Transverse colon (tissue), 4 donors: ENCODE results near the gene KCTD16. TPM values are rescaled to one million over a fixed set of nuclear protein-coding genes. Genes with fewer than 3 reads are reported as not detected.
A peak's percentile ranks its signal among the peaks of the same experiment; 100 is the strongest.

Source experiments
- DNase-seq: peaks from one replicate; pipeline ENCODE4 v3.0.0-alpha.2; 2019
- H3K27ac ChIP-seq, 4 donors: fragments of 200-600 bp; sonication (generic); 2 replicates each; pipeline ENCODE4 v1.5.1; 2016 to 2018; ENCODE audit warnings: inconsistent platforms in 4 of 4
- H3K27me3 ChIP-seq: fragments of 200-600 bp; sonication (generic); 2 replicates; pipeline ENCODE4 v1.5.1; 2017; ENCODE audit warnings: inconsistent platforms
- H3K36me3 ChIP-seq, 4 donors: fragments of 200-600 bp; sonication (generic); 2 replicates each; pipeline ENCODE4 v1.5.1; 2017 to 2019; ENCODE audit warnings: inconsistent platforms in 4 of 4
- H3K4me1 ChIP-seq, 4 donors: fragments of 200-600 bp; sonication (generic); 2 replicates each; pipeline ENCODE4 v1.5.1; 2017 to 2020; ENCODE audit warnings: inconsistent platforms in 4 of 4
- H3K4me3 ChIP-seq, 4 donors: fragments of 200-600 bp; sonication (generic); 1 replicate in 1 of 4; 2 replicates in 3 of 4; pipeline versions ENCODE4 v1.5.1 to v1.6.1; 2017 to 2019; ENCODE audit warnings: inconsistent platforms in 4 of 4
- H3K9me3 ChIP-seq, 2 donors: fragments of 200-600 bp; sonication (generic); 2 replicates each; pipeline ENCODE4 v1.5.1; 2017 to 2019; ENCODE audit warnings: inconsistent platforms in 2 of 2
- CTCF ChIP-seq, 5 experiments: fragments of 200-600 bp in 3 of 5; fragments of 450-650 bp in 2 of 5; sonication (generic) in 3 of 5; IDR thresholded peaks; 1 replicate in 2 of 5; 2 replicates in 3 of 5; pipeline ENCODE4 v1.5.1; 2016 to 2017; ENCODE audit warnings: antibody characterized with exemption in 5 of 5, inconsistent platforms in 3 of 5, mild to moderate bottlenecking in 2 of 5, moderate library complexity in 1 of 5
- EP300 ChIP-seq: sonication (generic); formaldehyde crosslinking; IDR thresholded peaks from one replicate; pipeline ENCODE4 v1.6.1; 2017; ENCODE audit warnings: antibody characterized with exemption, low read depth
- POLR2A ChIP-seq: fragments of 450-650 bp; IDR thresholded peaks from one replicate; pipeline ENCODE4 v1.6.1; 2016; ENCODE audit warnings: antibody characterized with exemption, mild to moderate bottlenecking, moderate library complexity
- POLR2AphosphoS5 ChIP-seq, 3 donors: sonication (generic); formaldehyde crosslinking; IDR thresholded peaks; one replicate each; pipeline ENCODE4 v1.6.1; 2016; ENCODE audit warnings: antibody characterized with exemption in 3 of 3
- WGBS, 2 donors: methylation state at CpG; one replicate each; pipeline ENCODE4 v1.1.5; 2018; ENCODE audit warnings: low coverage in 1 of 2; 5-methylcytosine and 5-hydroxymethylcytosine counted together
- in situ Hi-C, 4 donors: fragments of 200-750 bp; cut with MboI; loops; one replicate each; pipeline versions ENCODE4 v1.15.0 to v1.15.1; 2017; ENCODE audit warnings: low sequenced_read_pairs in 3 of 4, low pct_ligation_motif_present in 1 of 4, low pct_unique_long_range_greater_than_20kb in 1 of 4
- intact Hi-C: fragments of 100-400 bp; cut with DNase I; formaldehyde crosslinking; loops from one replicate; pipeline ENCODE4 v1.15.1; 2023; ENCODE audit warnings: low total_unique reads
- total RNA-seq, 4 donors: library from RNA; depleted of rRNA; stranded (reverse); fragments of >200 nt; gene quantifications; one replicate each; pipeline ENCODE4 v1.1.0, GENCODE V29; 2016

KCTD16 gene
- total RNA-seq, 4 donors from 2014 or later: under 0.01 to 0.14 TPM; not detected in 2

- H3K27me3 ChIP-seq: peaks cover 6% of the 10 kb centered on the region
- H3K36me3 ChIP-seq: no peaks in the 10 kb centered on the region
- in situ Hi-C loops (loop anchor here in 1 of 4 donors (25.0 kb wide), 1 partner anchor 761 kb away; the partner anchor contains the start of gene NR3C1), intact Hi-C loops (no loop called here)
- no peaks in the 10 kb centered on the region for H3K9me3 ChIP-seq
- TF ChIP-seq CTCF (IDR thresholded peaks at IDR 0.05) (no peak), POLR2A (no peak), POLR2AphosphoS5 (IDR thresholded peaks at IDR 0.05) (no peak), EP300 (no peak)
- 42 to 62% methylated on average over 3 of the region's 3 CpGs for WGBS, 2 donors
- no peak for DNase-seq
- no peak overlapping the region for H3K4me3 ChIP-seq
- H3K27ac ChIP-seq: no peak overlapping the region
- peaks cover 5 to 14% (median 9%) of the 10 kb centered on the region in 4 donors for H3K4me1 ChIP-seq
Observed at GRCh38 chr5:144173766-144174165, 3.1 kb downstream of the KCTD16 start.

- no peak for TF ChIP-seq POLR2A
- no peak for TF ChIP-seq EP300
- TF ChIP-seq CTCF (IDR thresholded peaks at IDR 0.05): no peak
- TF ChIP-seq POLR2AphosphoS5 (IDR thresholded peaks at IDR 0.05): no peak
- H3K27ac ChIP-seq: no peak overlapping the region
- in situ Hi-C loops (no loop called here), intact Hi-C loops (no loop called here)
- DNase-seq: no peak
- peaks cover 6% of the 10 kb centered on the region for H3K27me3 ChIP-seq
- no peaks in the 10 kb centered on the region for H3K36me3 ChIP-seq
- WGBS, 2 donors: 66 to 84% methylated on average over 3 of the region's 3 CpGs
- no peaks in the 10 kb centered on the region for H3K4me1 ChIP-seq
- H3K4me3 ChIP-seq: no peak overlapping the region
- H3K9me3 ChIP-seq: no peaks in the 10 kb centered on the region
Observed at GRCh38 chr5:144177548-144177947, 6.9 kb downstream of the KCTD16 start.

GRCh38 chr5:144179226-144179625, 8.6 kb downstream of the KCTD16 start:
- WGBS, 2 donors: 100% methylated on average over 1 of the region's 1 CpG; no CpG with 5 or more reads in 1 of the 2 donors
- Histone ChIP-seq H3K27ac (no peak overlapping the region), H3K9me3 (no peaks in the 10 kb centered on the region), H3K36me3 (no peaks in the 10 kb centered on the region), H3K4me1 (no peaks in the 10 kb centered on the region), H3K4me3 (no peak overlapping the region), H3K27me3 (no peaks in the 10 kb centered on the region)
- TF ChIP-seq CTCF (IDR thresholded peaks at IDR 0.05) (no peak), EP300 (no peak), POLR2AphosphoS5 (IDR thresholded peaks at IDR 0.05) (no peak), POLR2A (no peak)
- in situ Hi-C loops (no loop called here), intact Hi-C loops (no loop called here)
- DNase-seq: no peak

- H3K4me1 ChIP-seq: peaks cover 0 to 11% (median 3%) of the 10 kb centered on the region in 4 donors
- H3K36me3 ChIP-seq: no peaks in the 10 kb centered on the region
- intact Hi-C loops (no loop called here), in situ Hi-C loops (no loop called here)
- no peak for TF ChIP-seq POLR2A
- TF ChIP-seq CTCF (IDR thresholded peaks at IDR 0.05): peak; percentile 43 to 72 (median 59)
- H3K27me3 ChIP-seq: no peaks in the 10 kb centered on the region
- no peak overlapping the region for H3K27ac ChIP-seq
- no peak overlapping the region for H3K4me3 ChIP-seq
- DNase-seq: no peak
- H3K9me3 ChIP-seq: no peaks in the 10 kb centered on the region
- 5 to 17% methylated on average over 4 of the region's 4 CpGs for WGBS, 2 donors
Observed at GRCh38 chr5:144183254-144183889, 12.7 kb downstream of the KCTD16 start.
